ENCODE data around the gene CDC42BPA.

DNA sequence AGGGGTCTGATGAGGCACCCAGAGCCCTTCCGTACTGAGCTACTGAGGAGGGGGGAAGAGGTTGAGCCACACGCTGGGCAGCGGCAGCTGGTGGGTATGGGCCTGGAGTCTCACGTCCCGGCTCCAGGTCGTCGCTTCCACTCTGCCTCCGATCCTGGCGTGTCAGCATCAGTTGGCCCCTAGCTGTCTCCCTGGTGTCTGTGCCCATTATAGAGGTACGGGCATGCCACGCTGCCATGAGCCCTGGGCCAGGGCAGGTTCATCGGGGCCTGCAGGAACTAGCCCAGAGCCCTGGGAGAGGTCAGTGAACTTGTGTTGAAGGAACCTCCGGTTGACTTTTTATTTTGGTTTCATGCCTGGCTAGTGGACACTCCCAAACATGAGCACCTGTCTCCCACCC, 360.0 kb downstream of the CDC42BPA start:
- TF ChIP-seq GATA2 (IDR thresholded peaks at IDR 0.05; ENCODE audit: low read depth, low read length) = no peak
- TF ChIP-seq GATA3 (IDR thresholded peaks at IDR 0.05; ENCODE audit: low read depth, low read length) = no peak

Data from SH-SY5Y (cell line).